MM.1S (cell line): ENCODE data around the gene RNF125.

Experiments
- CTCF ChIP-seq: fragments of 300-600 bp; sonication (generic); IDR thresholded peaks from 2 replicates; pipeline ENCODE4 v1.5.1; 2016; ENCODE audit warnings: antibody characterized with exemption, low read length, mixed read lengths
- EZH2phosphoT487 ChIP-seq: fragments of 300-600 bp; sonication (generic); IDR thresholded peaks from 2 replicates; pipeline ENCODE4 v1.6.1; 2018; ENCODE audit warnings: antibody characterized with exemption, low read length

DNA sequence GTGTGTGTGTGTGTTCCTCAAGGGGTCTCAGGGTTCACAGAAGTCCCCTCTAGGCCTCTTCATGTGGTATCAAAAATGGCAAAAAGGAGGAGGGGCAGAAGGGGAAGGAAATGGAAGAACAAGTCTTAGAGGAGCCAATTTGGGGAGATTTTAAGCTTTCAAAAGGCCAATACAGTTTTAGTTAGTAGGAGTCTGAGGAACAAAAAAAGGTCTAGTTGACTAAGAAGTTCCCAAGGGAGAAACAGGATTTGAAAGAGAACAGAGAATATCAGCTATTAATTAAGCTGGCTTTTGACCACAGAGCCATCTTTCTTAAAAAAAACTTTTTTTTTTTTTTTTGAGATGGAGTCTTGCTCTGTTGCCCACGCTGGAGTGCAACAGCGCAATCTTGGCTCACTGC, 7.1 kb downstream of the RNF125 start:
- no peak for TF ChIP-seq CTCF
- TF ChIP-seq EZH2phosphoT487: no peak
